Activated CD4-positive, CD25-positive, alpha-beta regulatory T cell treated with anti-CD3 and anti-CD28 coated beads, Interleukin-2, amount 50 U/mL, for 72 hours (primary cell): Measurements from ENCODE around the gene PVR.
"Not testable (repeated sequence)": the region's sequence is repeated elsewhere in the genome, so short reads cannot be mapped to it uniquely, and the experiment has no call there.

Experiments
- DNase-seq: peaks from one replicate; pipeline ENCODE4 v3.0.0; 2021

The PVR gene

DNA sequence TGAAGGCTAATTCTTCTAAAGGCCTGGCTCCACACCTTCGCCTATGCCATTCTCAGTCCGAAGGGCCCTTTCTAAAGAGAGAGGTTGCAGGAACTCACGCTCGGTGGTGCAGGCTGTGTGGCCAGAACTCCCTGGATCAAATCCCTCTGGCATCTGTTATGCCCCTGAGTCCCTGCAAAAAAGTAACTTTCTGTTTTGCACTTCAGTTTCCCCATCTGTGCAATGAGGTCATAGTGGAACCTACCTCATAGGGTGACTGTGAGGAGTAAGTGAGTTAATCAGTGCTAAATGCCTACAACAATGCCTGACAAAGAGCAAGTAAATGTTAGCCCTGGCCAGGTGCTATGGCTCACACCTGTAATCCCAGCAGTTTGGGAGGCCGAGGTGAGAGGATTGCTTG, 23.0 kb upstream of the PVR start:
- DNase-seq, result no peak

- no peak for DNase-seq
Observed at GRCh38 chr19:44621367-44621766, 22.3 kb upstream of the PVR start.

DNA sequence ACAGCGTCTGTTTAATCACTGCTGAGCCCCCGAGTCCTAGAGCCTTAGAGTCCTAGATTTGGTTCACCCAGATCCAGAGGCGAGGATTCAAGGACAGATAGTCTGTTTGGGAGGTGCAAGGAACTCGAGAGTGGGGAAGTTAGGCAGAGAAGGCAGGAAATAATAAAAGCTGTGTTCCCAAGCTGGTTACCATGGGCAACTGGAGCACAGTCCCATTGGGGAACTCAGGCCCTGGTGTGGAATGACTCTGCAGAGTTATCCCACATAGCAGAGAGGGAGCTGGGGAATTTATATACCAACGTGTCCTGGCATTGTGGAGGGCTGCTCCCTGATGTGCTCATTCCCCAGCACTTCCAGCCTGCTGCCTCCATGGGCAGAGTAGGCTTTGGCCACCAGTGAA, 20.6 kb upstream of the PVR start:
- no peak for DNase-seq

GRCh38 chr19:44623626-44624025, 20.1 kb upstream of the PVR start:
- no peak for DNase-seq

DNA sequence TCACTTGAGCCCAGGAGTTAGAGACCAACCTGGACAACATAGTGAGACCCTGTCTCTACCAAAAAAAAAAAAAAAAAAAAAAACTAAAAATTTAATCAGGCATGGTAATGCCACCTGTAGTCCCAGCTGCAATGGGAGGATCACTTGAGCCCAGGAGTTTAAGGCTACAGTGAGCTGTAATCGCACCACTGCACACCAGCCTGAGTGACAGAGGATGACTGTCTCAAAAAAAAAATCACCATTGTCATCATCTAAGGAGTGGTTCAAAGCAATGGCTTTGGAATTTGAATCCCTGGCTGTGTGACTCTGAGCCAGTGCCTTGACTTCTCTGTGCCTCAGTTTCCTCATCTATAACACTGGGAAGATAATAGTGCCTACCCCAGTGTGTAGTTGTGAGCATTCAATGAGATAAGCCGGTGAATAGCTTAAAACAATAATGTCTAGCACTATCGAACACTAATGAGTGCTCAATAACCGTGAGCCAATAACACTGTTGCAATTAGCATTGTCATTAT, 18.8 kb upstream of the PVR start:
- no peak for DNase-seq

GRCh38 chr19:44625637-44626036, 18.1 kb upstream of the PVR start:
- not testable (repeated sequence) for DNase-seq

- DNase-seq, result no peak
Observed at GRCh38 chr19:44626048-44626624, 17.6 kb upstream of the PVR start.

- DNase-seq, result no peak
Observed at GRCh38 chr19:44627631-44628030, 16.1 kb upstream of the PVR start.

DNA sequence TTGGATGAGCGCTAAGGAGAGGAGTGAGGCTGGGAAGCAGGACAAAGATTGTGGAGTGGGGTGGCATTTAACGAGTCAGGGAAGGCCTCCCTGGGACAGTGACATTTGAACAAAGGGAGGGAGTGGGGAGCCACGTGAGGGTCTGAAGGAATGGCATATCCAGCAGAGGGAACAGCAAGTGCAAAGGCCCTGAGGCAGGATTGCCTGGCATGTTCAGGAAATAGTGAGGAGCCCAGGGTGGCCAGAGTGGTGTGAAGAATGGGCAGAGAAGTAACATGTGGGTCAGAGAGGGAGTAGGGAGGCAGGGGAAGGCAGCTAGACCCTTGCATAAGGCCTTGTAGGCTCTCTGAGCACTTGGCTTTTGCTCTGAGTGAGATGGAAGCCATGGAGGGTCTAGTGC, 14.9 kb upstream of the PVR start:
- DNase-seq, result no peak

DNA sequence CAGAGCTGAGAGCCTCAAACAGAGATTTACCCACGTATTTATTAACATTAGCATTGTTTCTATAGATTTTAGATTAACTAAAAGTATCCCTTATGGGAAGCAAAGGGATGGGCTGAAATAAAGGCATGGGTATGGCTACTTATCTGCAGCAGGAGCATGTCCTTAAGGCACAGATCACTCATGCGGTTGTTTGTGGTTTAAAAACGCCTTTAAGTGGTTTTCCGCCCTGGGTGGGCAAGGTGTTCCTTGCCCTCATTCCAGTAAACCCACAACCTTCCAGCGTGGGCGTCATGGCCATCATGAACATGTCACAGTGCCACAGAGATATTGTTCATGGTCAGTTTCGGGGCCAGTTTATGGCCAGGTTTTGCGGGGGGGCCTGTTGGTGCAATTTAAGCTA, 12.1 kb upstream of the PVR start:
- DNase-seq, result not testable (repeated sequence)

GRCh38 chr19:44634058-44634457, 9.7 kb upstream of the PVR start:
- DNase-seq, result not testable (repeated sequence)

- DNase-seq, result no peak
Observed at GRCh38 chr19:44634785-44635184, 8.9 kb upstream of the PVR start.

- no peak for DNase-seq
Observed at GRCh38 chr19:44635581-44636438, 7.9 kb upstream of the PVR start.

DNA sequence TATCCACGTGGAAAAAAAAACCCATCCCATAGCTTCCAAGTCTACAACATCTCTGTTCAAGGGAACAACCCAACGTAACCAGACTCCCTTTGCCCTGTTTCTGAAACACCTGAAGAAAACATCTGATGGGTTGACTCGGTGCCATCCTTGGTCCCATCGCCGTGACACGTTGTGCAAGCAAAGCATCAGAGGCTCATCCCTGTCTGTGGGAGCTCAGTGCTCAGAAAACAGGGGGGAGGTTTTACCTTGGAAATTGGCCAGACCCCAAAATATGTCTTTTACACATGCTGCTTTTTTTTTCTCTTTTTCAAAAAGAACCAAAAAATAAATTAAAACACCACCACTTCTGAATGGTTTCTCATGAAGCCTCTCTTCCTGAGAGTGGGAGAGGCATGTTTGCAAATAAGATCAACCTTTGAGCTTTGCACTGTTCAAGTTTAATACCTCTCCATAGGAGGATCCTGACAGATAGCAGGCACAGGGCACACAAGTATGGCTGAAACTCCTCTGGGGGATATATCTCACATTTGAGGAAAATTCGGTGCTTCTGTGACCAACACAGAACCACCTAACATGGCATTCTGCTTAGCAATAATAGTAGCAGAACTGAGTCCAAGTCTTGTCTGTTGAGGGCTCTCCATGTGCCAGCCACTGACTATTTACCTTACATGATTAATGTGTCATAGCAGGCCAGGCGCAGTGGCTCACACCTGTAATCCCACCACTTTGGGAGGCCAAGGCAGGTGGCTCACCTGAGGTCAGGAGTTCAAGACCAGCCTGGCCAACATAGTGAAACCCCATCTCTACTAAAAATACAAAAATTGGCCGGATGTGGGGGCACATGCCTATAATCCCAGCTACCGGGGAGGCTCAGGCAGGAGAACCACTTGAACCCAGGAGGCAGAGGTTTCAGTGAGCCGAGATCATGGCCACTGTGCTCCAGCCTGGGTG, 7.0 kb upstream of the PVR start:
- no peak for DNase-seq

DNA sequence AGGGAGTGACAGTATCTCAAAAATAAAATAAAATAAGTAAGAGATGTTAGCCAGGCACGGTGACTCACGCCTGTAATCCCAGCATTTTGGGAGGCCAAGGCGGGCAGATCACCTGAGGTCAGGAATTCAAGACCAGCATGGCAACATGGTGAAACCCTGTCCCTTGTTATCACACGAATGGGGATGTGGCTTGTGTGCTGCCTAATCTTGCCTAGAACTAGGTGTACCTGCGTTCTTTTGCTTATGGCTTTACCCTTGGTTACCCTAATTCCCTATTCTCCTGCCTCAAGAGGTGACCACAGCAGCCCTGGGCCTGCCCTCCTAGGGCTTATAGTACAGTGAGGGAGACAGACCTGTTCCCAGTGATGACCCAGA, 6.3 kb upstream of the PVR start:
- DNase-seq, result no peak

- no peak for DNase-seq
Observed at GRCh38 chr19:44640518-44640917, 3.2 kb upstream of the PVR start.

- no peak for DNase-seq
Observed at GRCh38 chr19:44641501-44642265, 2.0 kb upstream of the PVR start.

- DNase-seq, result no peak
Observed at GRCh38 chr19:44642377-44642776, 1.3 kb upstream of the PVR start.

DNA sequence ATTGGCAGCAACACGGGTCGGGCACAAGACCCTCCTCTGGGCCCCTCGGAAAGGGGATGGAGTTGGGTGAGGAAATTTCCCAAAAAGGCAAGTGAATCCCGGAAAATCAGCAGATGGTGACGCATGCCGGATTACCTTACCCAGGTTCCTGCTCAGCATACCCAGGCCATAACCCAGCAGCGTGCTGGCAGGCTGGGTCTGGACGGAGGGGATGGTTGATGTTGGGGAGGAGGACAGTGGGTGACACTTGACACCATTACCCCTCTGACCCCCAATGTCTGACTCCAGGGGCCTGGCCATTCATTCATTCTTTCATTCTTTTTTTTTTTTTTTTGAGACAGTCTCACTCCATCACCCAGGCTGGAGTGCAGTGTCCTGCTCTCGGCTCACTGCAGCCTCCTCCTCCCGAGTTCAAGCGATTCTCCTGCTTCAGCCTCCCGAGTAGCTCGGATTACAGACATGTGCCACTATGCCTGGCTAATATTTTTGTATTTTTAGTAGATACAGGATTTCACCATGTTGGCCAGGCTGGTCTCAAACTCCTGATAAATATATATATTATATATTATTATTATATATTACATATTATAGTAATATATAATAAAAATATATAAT, 799 bp downstream of the PVR start:
- no peak for DNase-seq

DNA sequence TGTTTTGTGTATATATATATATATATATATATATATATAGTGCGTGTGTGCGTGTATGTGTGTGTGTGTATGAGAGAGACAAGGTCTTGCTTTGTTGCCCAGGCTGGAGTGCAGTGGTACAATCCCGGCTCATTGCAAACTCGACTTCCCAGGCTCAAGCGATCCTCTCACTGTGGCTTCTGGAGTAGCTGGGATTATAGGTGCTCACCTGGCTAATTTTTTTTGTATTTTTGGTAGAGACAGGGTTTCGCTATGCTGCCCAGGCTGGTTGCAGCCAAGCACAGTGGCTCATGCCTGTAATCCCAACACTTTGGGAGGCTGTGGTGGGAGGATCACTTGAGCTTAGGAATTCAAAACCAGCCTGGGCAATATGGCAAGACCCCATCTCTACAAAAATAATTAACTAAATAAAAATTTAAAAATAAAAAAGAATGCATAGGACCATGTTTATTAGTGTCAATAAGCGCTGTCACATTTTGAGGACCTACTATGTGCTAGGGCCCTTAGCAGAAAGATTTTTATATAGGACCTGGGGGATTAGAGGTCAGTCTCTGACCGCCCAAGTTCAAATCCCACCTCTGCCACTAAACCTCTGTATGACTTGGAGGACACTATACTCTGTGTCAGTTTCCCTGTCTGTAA, 1.8 kb downstream of the PVR start:
- DNase-seq, result no peak

DNA sequence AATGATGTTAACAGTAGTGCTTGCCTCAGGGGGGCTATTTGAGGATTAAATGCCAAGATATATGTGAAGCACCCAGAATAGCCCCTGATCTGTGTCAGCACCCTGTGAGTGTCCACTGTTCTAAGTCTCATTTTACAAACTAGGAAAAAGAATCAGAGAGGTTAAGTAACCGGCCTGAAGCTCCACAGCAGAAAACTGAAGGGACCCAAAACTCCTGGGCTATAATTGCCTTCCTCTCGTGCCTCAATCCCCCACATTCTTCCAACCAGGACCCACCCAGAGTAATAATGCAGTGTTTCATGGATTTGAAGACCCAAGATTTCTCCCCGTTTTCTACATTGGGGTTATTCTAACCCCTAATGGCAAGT, 2.3 kb downstream of the PVR start:
- DNase-seq, result no peak

- no peak for DNase-seq
Observed at GRCh38 chr19:44647144-44647543, 3.4 kb downstream of the PVR start.
